ENCODE data around the gene ARRDC1.
"Not testable (repeated sequence)": the region's sequence is repeated elsewhere in the genome, so short reads cannot be mapped to it uniquely, and the experiment has no call there.

Gene ARRDC1

DNA sequence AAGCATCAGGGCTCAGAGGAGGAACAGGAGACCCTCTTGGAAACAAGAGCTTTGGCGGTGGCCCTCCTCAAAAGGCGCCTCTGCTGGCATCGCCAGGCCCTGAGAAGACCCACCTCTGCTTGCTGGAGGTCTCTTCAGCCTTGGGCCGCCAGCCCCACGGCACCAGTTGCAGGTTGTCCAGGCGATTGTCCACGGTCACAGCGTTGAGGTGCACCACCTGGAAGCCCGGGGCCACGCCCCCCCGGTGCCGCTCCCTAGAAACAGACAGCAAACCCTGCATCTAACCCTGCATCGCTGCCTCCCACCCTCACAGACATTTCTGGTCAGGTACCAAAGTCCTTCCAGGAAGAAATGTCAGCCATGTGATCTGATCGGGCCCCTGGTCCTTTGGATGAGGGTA is 18.6 kb upstream of the ARRDC1 start:
- no peak for DNase-seq

DNA sequence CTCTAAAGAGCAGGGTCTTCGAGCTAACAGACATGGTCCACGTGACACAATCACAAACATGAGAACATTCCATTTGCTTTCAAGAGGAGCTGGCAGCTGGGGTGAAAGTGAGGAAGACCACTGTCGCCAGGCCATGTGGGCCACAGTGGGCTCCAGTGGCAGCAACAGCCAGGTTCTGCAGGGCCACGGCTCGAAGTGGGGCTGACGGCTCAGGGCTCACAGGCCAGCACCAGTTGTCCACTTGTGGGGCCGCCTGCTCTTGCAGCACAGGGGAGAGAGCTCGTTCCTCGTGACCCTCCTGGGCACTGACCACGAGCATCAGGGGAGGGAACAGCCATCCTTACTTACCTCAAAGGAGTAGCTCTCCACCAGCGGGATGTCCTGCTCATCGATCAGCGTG is 17.2 kb upstream of the ARRDC1 start:
- DNase-seq, result no peak

DNA sequence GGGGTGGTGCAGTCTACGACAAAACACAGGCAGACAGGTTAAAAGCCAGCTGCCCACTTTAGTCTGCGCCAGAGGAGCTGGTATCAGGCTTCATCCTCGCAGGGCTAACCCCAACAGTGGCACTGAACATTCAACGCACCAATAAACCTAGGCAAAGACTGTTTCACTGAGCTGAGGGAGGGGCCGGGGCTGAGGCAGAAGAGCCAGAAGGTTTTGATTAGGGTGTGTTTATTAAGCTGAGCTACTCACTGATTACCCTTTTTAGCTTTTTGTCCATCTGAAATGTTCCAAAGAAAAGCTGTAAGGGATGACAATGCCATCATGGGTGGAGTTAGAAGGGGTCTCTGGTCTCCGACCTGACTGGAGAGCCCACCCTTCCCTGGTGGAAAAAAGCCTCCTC is 16.6 kb upstream of the ARRDC1 start:
- DNase-seq, result no peak

DNA sequence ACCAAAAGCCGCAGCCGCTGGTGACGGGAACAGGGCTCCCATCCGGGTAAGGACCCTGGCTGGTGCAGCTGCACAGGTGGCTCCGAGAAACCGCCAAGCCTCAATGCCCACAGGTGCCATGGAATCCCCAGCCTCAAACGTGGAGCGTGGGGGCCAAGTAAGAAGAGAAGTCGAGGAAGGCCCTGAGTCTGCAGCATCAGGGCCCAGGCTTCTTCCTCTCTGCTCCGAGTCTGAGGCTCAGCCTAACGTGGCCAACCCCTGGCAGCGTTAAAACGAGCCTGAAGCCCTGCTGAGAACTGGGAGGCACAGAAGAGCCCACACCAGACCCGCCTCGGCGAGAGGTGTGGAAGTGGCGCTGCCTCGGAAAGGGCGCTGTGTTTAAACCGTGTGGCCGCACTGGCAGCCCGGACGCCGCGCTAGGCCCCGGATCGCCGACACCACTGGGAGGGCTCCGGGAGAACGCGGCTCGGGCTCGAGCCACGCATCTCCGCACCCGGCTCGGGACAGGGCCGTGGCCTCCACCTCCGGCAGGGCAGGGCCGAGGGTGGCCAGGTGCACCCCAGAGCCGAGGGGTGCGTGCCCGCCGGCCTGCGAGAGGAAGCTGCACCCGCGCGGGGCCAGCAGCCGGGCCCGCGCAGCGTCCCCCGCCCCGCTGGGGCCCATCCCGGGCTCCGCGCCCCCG is 15.9 kb upstream of the ARRDC1 start:
- no peak for DNase-seq

DNA sequence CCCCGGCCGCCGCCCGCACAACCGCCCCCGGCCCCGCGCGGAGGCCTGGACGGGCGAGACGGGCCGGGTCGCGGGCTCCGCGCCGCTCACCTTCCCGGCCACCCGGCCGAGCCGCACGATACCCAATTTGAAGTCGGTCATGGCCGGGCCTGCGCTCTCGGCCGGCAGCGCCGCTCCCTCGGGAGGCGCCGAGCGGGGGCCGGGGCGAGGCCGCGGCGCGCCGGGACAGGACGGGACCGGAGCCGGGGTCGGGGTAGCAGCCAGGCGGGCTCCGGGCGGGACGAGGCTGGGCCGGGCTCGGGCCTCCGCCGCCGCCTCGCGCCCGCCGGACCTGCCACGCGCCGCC is 15.4 kb upstream of the ARRDC1 start:
- no peak for DNase-seq

DNA sequence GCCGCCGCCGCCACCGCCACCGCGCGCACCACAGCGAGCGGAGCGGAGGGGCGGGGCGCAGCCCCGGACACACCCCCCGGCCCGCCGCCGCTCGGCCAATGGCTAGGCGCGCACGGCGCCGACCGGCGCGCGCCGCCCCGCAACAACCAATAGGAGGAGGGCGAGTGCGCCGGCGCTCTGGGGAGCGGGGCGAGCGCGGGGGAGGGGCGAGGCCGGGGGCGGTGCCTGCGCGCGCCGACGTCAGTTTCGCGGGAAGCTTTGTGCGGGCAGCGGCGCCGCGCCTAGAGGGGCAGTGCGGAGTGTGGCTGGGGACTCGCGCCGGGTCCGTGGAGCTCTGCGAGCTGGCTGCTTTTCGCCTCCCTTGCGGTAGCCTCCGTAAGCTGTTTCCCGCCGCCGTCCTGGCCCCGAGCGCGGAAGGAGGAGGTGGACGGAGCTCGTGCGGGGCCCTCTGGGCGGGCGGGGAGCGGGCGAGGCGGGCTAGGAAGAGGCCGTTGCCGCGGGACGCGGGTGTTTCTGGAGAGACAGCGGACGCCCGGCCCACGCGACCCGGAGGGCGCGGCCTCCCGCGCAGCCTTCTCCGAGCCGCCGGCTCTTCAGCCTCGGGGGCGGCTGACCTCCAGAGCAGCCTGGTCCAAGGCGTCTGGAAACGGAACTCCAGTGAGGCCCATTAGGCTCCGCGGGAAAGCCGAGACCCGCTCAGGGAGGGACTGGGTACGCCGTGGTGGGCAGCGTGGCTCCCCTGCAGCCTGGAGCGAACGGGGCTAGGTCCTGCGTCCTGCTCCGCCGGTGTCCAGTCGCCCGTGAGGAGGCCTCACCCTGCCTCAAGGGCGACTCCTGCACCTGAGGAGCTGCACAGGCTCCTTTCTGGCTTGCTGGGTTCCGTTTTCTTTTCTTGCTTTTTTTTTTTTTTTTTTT is 14.8 kb upstream of the ARRDC1 start, which contains the start of gene ZMYND19:
TSS of gene ZMYND19 (minus strand) at position 44 of the 915 bp plus-strand sequence. CDS start 249 bp downstream, outside the sequence.
- DNase-seq, result peak; percentile 87 to 93

DNA sequence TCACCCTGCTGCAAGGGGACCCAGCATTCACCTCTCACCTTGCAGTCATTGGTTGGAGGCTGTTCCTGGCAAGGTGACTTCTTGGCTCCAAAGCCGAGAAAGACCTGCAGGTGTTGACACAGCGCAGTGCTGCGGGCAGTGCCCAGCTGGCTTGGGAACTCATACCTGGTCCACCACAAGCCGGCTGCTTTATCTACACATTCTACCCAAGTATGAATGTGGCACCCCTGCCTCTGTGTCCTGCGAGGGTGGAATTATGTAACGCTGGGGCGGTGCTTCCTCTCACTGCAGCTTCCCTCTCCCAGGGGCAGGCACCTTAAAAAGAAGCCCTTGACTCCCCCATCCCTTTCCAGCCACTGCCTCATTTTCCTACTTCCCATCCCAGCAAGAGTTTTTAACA is 12.7 kb upstream of the ARRDC1 start:
- DNase-seq, result no peak

DNA sequence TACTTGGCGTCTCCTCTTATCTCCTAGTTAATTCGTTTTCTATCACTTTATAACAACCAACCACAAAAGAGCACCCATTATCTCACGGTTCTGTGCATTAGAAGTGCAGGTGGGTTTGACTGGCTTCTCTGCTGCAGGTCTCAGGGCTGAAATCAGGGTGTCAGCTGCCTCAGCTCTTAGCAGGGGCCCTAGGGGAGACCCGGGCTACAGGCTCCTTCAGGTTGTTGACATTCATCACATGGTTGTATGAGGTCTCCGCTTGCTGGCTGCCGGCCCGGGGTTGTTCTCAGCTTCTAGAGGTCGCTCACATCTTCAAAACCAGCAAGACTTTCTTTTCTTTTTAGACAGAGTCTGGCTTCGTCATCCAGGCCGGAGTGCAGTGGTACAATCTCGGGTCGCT is 12.3 kb upstream of the ARRDC1 start:
- DNase-seq, result no peak

DNA sequence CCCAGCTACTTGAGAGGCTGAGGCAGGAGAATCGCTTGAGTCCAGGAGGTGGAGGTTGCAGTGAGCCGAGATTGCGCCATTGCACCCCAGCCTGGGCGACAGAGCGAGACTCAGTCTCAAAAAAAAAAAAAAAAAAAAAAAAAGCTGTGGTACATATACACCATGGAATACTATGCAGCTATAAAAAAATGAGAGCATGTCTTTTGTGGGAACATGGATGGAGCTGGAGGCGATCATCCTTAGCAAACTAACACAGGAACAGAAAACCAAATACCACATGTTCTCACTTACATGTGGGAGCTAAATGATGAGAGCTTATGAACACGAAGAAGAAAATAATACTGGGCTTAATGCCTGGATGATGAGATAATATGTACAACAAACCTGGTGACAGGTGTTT is 8.9 kb upstream of the ARRDC1 start:
- not testable (repeated sequence) for DNase-seq

DNA sequence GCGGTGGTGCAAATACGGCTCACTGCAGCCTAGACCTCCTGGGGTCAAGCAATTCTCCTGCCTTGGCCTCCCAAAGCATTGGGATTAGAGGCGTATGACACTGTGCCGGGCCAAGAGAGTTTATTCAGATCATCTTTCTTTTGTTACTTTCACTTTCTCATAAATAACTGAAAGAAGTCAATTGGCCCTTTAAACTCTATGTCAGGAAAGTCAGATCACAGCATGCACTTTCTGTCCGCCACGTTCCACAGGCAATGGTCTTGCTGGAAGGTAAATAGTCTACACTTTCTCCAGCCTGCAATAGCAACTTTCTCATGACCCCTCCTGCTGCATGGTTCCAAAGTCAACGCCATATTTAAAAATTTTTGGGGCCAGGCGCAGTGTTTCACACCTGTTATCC is 6.5 kb upstream of the ARRDC1 start:
- no peak for DNase-seq

DNA sequence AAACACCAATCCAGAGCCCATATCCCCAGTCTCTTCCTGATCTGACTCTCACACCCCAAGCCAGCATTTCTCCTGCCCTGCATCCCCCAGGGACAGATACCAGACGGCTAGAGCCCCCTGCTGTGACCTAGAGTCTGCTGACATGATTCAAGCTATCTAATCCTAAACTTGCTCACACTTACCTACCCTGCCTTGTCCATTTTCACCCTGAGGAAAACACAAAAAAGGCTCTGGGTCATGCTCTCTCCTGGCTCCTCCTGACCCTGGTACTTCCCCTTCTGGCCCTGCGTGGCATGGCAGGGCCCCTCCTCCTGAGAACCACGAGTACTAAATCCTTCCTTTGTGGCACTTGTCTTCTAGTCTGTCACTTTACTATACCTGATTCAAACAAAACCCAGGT is 2.8 kb upstream of the ARRDC1 start:
- no peak for DNase-seq

DNA sequence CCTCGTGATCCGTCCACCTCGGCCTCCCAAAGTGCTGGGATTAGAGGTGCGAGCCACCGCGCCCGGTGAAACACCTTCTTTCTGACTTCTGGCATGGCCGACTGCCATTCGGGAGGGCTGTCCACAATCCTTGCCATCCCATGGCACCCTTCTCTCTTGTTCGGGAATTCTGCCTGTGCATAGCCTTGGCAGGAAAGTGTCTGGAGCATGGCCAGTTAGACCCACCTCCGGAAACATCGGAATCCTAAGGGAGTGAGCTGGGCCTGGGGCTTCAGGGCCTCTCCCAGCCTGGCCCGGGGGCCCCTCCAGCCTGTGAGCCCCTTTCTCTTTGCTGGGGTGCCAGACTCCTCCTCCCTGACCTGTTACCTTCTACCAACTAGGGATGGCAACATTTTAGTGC is 1.6 kb upstream of the ARRDC1 start:
- DNase-seq, result no peak

DNA sequence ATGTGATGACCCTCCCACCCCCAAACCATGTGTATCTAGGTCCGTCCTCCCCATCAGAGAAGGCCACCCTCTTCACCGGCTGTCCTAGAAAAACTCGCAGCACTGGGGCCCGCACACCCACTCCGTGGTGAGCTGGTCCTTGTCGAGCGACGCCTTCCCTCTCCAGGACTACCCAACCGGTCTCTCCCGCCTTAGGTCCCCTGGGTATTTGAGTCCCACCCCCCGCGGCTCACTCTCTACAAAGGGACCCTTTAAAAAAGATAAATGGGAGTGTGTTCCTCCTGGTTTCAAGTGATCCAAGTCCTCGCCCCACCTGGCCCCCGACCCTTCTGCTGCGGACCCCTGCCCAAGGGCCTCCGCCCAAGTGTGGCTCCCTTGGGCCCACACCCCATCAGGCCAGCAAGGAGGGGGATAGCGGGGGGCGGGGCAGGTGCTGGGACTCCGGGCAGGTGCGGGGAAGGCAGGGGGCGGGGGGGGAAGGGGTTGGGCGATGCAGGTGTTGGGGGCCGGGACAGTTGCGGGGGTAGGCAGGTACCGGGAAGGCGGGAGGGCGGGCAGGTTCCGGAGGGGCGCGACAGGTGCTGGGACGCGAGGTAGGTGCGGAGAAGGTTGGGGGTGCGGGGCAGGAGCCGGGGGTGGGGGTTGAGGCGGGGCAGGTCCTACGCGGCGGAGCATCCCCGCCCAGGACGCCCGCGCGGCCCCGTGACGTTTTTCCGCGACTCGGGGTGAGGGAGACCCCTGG is 970 bp upstream of the ARRDC1 start:
- DNase-seq, result no peak

DNA sequence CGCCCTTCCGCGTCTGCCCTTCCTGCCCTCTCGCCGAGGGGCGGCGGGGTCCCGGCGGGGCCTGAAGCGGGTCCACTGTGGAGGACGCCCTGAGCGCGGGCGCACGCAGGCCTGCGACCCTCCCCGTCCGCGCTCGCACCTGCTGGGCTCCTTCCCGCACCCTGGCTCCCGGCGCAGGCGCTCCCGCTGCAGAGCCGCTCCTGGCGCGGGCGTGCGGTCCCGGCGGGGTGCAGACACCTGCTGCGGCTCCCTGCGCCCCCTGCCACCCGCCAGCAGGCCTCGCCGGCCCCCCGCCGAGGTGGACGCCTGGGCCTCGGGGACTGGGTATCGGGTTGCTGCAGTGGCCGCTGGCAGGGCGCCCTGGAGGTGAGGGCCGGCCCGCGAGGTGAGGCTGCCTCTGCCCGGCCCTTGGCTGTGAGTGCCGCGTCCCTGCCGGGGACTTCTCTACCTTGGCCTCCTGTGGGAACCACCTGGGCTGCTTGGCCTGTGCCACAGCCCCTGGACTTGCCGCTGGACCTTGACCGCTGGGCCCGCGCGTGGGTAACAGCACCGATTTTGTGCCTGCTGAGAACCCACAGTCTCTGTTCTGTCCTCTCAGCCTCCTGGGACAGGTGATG is 627 bp downstream of the ARRDC1 start:
- no peak for DNase-seq

DNA sequence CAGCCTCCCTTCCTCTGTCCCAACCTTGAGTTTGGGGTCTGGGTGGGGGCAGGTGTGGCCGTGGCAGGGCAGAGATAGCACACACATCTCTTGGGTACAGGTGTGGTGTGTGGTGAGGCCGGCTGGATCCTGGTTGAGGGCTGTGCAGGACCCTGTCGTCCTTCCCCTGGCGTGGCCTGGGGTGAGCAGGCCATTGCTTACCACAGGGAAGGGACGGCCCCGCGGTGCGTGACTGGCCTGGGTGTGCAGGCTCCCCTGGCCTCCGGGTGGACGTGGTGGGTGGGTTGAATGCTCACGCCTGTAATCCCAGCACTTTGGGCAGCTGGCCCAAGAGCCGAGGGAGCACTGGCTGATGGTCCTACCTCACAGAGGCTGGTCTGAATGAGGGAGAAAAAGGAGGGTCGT is 1.2 kb downstream of the ARRDC1 start:
- DNase-seq, result no peak

DNA sequence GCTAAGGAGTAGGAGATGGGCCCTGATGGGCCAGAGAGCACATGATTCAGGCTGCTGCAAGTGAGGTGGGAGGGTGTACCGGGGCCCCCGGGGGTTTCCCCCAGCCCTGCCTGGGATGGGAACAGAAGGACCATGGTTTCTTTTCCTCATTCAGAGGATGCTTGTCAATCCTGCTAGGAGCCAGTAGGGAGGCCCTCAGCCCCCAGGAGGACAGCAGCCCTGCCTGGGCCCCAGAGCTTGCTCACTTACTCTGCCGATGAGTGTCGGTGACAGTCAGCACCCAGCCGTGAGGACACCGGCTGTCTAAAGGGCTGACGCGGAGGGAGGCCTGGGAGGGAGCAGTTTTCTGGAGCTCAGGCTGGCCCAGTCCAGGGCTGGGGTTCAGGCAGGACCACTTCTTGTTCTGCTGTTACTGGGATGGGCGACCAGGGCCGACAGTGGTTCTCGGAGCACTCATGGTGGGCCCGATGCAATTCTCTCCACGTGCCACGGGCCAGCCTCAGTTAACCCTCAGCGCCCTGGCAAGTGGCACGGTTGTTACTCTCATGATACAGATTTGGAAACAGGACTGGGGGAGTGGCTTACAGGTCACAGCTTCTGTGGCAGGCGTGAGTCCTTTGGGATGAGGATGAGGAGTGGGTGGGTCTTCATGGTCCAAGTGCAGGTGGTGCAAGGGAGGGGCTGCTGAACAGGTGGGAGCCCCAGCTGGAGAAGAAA is 1.8 kb downstream of the ARRDC1 start:
- no peak for DNase-seq

DNA sequence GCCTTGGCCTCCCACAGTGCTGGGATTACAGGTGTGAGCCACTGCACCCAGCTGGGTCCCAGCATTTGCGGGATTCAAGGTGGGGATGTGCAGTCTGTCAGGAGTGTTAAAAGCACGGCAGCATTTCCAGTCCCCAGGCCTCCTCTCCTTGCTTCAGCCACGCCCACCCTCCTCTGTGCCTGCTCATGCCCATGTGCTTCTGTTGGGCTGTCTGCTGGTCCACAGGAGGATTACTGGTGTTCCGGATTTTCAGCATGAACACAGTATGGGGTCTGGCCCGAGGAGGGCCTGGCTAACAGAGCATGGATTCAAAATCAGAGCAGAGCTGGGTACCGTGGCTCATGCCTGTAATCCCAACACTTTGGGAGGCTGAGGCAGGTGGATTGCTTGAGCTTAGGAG is 5.5 kb downstream of the ARRDC1 start:
- no peak for DNase-seq

DNA sequence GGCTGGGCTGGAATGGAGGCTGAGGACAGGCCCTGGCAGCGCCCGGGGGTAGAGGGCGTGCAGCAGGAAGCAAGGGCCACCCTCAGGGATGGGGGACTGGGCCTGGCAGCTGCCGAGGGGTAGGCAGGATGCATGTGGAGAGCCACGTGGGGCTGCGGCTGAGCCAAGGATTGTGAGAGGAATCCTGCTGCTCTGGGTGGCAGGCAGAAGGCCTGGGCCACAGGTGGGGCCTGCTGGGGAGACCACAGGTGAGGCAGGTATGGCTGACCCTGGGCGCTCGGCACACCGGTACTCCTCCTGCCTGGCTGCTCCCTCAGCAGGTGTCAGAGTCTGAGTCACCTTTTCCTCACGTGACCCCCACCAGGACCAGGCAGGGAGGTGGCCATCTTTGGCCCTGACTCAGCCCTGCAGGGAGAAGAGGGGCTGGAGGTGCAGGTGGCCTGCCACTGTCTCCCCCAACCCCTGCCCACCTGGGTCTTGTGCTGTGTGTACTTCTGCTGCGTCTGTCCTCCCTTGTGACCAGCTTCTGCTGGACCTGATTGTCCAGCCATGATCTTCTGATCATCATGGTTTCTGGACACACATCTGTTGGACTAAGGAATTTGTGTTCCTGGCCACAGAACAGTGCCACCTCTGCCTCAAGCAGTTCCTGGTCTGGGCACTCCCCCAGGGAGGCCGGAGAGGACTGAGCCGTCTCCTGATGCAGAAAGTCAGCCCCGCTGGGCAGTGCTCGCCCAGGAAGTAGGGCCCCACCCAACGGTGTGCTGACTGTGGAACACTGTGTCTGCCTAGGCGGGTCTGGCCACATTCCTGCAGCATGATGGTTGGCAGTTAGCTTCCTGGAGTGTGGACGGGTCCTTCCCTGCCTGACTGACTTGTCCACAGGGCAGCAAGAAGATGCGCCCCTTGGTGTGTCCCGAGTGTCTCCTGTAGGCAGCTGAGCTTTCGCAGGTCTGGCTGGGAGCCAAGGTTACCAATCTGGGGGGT is 6.4 kb downstream of the ARRDC1 start:
- DNase-seq, result no peak

DNA sequence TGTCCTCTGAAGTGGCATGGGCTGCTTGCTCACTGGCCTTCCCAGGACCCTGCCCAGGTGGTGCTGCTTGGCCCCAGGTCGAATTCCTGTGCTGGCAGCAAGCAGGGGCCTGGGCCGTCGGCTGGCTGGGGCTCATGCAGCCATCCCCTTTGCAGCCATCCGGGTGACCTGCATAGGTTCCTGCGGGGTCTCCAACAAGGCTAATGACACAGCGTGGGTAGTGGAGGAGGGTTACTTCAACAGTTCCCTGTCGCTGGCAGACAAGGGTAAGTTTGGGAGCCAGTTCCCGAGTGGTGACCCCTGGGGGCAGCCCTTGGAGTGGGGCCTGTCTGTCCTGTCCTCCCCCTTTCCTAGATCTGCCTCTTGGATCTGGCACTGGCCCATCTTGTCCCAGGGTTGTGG is 7.3 kb downstream of the ARRDC1 start:
- DNase-seq, result no peak

DNA sequence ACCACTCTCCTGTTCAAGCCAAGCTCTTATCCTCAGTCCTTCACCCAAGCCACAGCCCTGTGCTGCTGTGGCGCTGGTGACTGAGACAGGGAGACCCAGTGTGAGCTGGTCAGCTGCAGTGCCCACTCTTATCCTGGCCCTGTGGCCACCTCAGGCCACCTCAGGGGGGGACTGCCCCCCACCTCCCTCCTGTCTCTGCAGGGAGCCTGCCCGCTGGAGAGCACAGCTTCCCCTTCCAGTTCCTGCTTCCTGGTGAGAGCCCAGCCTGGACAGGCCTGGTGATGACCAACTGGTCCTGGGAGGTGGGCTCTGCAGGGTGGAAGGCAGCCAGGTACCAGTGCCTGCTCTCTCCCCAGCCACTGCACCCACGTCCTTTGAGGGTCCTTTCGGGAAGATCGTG is 7.8 kb downstream of the ARRDC1 start:
- DNase-seq, result no peak

Data from CD4-positive, alpha-beta T cell treated with Interferon alpha-2 for 1 hour (primary cell).